HAP-1 (cell line): ENCODE measurements around the gene CAMK1D.

Experiments
- DNase-seq, 2 experiments: peaks; one replicate each; pipeline ENCODE4 v3.0.0-alpha.2; 2016 to 2020; ENCODE audit warnings: low spot score in 2 of 2
- H3K27me3 ChIP-seq: fragments of 250-450 bp; sonication (Bioruptor Pico); 2 replicates; pipeline ENCODE4 v1.5.1; 2020; ENCODE audit warnings: low read depth, mild to moderate bottlenecking, moderate library complexity
- H3K36me3 ChIP-seq: fragments of 250-450 bp; sonication (Bioruptor Pico); replicated peaks from 2 replicates; pipeline ENCODE4 v1.5.1; 2020; ENCODE audit warnings: mild to moderate bottlenecking
- H3K4me1 ChIP-seq: fragments of 250-450 bp; sonication (Bioruptor Pico); 2 replicates; pipeline ENCODE4 v1.5.1; 2020; ENCODE audit warnings: mild to moderate bottlenecking
- H3K4me3 ChIP-seq: fragments of 250-450 bp; sonication (Bioruptor Pico); 2 replicates; pipeline ENCODE4 v1.5.1; 2020; ENCODE audit warnings: mild to moderate bottlenecking, moderate library complexity
- H3K9me3 ChIP-seq: fragments of 250-450 bp; sonication (Bioruptor Pico); 2 replicates; pipeline ENCODE4 v1.5.1; 2020; ENCODE audit warnings: mild to moderate bottlenecking, moderate library complexity
- in situ Hi-C: fragments of 300-500 bp; cut with MboI; formaldehyde crosslinking; loops from 3 replicates; pipeline ENCODE4 v1.14.3; 2020; ENCODE audit warnings: low sequenced_read_pairs, inconsistent platforms, mixed read lengths

CAMK1D gene

DNA sequence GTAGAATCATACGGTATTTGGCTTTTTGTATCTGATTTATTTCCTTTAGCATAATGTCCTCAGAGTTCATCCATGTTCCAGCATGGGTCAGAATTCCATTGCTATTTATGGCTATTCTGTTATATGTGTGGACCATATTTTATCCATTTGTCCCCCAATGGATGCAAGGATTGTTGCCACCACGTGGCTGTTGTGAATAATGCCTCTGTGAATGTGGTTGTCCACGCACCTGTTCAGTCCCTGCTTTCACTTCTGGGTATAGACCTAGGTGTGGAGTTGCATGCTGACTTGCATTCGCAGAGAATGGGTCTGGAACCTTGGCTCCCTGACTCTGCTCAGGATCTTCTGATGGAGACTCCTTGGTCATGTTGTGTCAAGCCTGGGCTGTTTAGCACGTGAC, 199.9 kb downstream of the CAMK1D start:
- in situ Hi-C loops: no loop called here
- no peak for DNase-seq

DNA sequence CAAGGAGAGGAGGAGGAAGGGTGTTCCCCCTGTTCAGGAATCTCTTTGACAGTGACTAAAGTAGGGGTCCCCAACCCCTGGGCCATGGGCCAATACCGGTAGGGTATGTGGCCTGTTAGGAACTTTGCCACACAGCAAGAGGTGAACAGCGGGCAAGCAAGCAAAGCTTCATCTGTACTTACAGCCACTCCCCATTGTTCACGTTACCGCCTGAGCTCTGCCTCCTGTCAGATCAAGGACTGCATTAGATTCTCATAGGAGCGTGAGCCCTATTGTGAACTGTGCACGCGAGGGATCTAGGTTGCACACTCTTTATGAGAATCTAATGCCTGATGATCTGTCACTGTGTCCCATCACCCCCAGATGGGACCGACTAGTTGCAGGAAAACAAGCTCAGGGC, 201.6 kb downstream of the CAMK1D start:
- Histone ChIP-seq H3K27me3 (no peaks in the 10 kb centered on the region), H3K9me3 (no peaks in the 10 kb centered on the region), H3K4me1 (peaks cover 11% of the 10 kb centered on the region), H3K4me3 (no peak overlapping the region), H3K36me3 (no peaks in the 10 kb centered on the region)
- no peak for DNase-seq
- in situ Hi-C loops: no loop called here

More for the DNA sequence above, 199.9 kb downstream of the CAMK1D start:
- peaks cover 11% of the 10 kb centered on the region for H3K4me1 ChIP-seq
- H3K27me3 ChIP-seq: no peaks in the 10 kb centered on the region
- no peak overlapping the region for H3K4me3 ChIP-seq
- no peaks in the 10 kb centered on the region for H3K36me3 ChIP-seq
- no peaks in the 10 kb centered on the region for H3K9me3 ChIP-seq

GRCh38 chr10:12556039-12556438, 206.7 kb downstream of the CAMK1D start:
- no peaks in the 10 kb centered on the region for H3K9me3 ChIP-seq
- H3K4me3 ChIP-seq: no peak overlapping the region
- no peaks in the 10 kb centered on the region for H3K36me3 ChIP-seq
- H3K27me3 ChIP-seq: no peaks in the 10 kb centered on the region
- no peaks in the 10 kb centered on the region for H3K4me1 ChIP-seq
- in situ Hi-C loops: no loop called here
- DNase-seq: no peak

DNA sequence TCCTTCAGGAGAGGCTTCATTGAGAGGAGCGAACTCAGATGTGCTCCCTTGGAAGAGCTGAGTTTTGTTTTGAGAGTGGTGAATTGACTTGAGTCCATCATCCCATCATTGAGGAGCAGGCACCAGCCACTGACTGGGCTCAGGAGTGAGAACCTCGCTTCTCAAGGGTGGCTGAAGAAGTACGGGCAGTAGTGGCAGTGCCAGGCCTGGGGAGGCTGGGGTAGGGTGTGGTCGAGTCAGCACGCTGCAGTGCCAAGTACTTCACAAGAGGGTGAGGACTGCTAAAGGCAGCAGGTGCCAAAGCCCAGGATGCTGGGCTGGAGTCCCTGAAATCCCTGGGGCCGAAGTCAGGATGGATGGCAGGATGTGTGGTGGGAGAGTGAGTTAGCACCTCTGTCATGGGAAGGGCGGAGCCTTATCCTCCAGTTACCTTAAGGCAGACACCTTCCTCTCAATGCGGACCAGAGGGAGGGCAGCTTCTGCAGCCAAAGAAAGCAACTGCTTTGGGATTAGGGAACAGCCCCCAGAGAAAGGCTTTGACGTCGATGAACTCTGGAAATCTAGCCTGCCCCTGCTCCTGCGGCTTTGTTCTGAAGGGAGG, 210.3 kb downstream of the CAMK1D start:
- in situ Hi-C loops: no loop called here
- H3K36me3 ChIP-seq: no peaks in the 10 kb centered on the region
- H3K4me1 ChIP-seq: no peaks in the 10 kb centered on the region

GRCh38 chr10:12561307-12561706, 212.0 kb downstream of the CAMK1D start:
- Histone ChIP-seq H3K27me3 (no peaks in the 10 kb centered on the region), H3K4me1 (no peaks in the 10 kb centered on the region), H3K4me3 (no peak overlapping the region), H3K9me3 (no peaks in the 10 kb centered on the region), H3K36me3 (no peaks in the 10 kb centered on the region)
- DNase-seq: no peak
- in situ Hi-C loops: no loop called here

More for the DNA sequence above, 210.3 kb downstream of the CAMK1D start:
- Histone ChIP-seq H3K9me3 (no peaks in the 10 kb centered on the region), H3K27me3 (no peaks in the 10 kb centered on the region), H3K4me3 (no peak overlapping the region)
- DNase-seq: no peak

GRCh38 chr10:12561720-12562119, 212.4 kb downstream of the CAMK1D start:
- Histone ChIP-seq H3K9me3 (no peaks in the 10 kb centered on the region), H3K4me3 (no peak overlapping the region), H3K27me3 (no peaks in the 10 kb centered on the region), H3K4me1 (no peaks in the 10 kb centered on the region), H3K36me3 (no peaks in the 10 kb centered on the region)
- in situ Hi-C loops: no loop called here
- no peak for DNase-seq

DNA sequence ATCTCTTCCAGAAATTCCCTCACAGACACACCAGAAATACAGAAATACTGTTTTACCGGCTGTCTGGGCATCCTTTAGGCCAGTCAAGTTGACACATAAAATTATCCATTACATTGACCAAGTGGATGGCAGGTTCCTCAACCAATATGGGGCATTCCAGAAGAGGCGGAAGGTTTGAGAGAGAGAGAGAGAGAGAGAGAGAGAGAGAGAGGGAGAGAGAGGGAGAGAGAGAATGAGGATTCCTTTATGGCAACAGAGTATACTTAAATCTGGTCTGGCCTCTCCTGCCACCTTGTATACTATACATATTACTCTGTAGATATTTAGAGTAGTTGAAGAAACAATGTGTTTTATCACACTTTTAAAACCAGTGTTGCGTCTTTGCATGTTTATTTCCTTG, 214.1 kb downstream of the CAMK1D start:
- no peaks in the 10 kb centered on the region for H3K9me3 ChIP-seq
- no peak overlapping the region for H3K4me3 ChIP-seq
- H3K36me3 ChIP-seq: no peaks in the 10 kb centered on the region
- no peak for DNase-seq
- H3K4me1 ChIP-seq: no peaks in the 10 kb centered on the region
- in situ Hi-C loops: no loop called here
- no peaks in the 10 kb centered on the region for H3K27me3 ChIP-seq

DNA sequence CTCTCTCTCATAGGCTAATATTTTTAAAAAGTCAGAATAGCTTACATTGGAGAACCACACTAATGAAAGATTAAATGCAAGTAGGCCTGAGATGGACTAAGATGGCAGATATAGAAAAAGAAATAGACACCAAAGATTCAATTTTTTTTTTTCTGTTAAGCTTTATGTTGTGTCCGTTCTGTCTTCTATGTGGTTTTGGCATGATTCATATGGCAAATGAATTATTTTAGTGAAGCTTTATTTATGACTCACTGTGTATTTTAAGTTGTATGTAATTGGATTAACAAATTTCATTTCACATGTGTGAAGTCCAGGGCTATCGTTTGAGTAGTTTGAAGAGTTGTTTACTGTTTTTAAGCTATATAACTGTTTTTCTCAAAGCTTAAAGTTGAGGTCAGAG, 214.8 kb downstream of the CAMK1D start:
- Histone ChIP-seq H3K4me3 (no peak overlapping the region), H3K27me3 (no peaks in the 10 kb centered on the region), H3K9me3 (no peaks in the 10 kb centered on the region), H3K36me3 (no peaks in the 10 kb centered on the region), H3K4me1 (no peaks in the 10 kb centered on the region)
- in situ Hi-C loops: no loop called here
- DNase-seq: no peak

- in situ Hi-C loops: no loop called here
- H3K36me3 ChIP-seq: no peaks in the 10 kb centered on the region
- no peak for DNase-seq
- H3K9me3 ChIP-seq: no peaks in the 10 kb centered on the region
- H3K4me3 ChIP-seq: no peak overlapping the region
- no peaks in the 10 kb centered on the region for H3K27me3 ChIP-seq
- H3K4me1 ChIP-seq: no peaks in the 10 kb centered on the region
Measured at GRCh38 chr10:12566161-12567115, 217.1 kb downstream of the CAMK1D start.

DNA sequence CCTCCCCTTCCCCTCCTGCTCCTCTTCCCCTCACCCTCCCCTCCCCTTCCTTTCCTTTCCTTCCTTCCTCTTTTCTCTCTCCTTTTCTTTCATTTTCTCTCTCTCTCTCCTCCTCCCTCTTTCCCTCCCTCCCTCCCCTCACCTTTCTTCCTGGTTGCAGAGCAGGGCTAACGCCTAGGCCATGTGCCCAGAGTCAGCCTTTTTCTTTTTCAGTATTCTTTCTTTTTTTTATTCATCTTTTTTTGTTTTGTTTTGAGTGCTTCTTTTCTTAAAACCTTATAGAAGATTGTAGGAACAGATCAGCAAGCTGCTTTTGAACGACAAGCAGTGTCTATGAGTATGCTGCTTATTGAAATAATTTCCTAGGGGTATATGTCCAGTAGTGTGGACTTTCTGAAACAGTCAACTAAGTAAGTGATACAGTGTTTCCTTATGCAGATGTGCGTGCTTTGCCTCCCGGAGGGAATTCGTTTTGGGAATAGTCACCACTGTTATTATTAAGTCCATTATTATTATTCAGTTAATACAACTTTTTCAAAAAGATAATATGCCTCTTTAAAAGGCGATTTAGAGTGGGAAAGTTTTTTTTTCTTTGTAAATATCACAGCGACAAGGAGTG, 219.2 kb downstream of the CAMK1D start:
- in situ Hi-C loops: no loop called here
- no peaks in the 10 kb centered on the region for H3K9me3 ChIP-seq

DNA sequence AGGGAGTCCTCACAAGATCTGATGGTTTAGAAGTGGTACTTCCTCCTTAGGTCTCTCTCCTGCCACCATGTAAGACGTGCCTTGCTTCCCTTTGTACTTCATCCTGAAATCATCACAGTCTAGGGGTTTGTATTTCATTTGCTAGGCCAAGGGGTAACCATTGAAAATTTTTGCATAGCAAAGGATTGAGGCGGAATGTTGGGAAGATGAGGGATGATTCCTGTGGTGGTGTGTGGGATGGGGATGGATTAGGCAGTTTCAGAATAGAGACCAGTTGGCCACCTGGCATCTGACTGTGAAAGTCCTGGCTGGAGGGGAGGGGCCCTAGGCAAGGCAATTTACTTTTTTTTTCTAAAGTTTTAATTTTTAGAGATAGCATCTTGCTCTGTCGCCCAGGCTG, 222.9 kb downstream of the CAMK1D start:
- Histone ChIP-seq H3K36me3 (no peaks in the 10 kb centered on the region), H3K4me3 (no peak overlapping the region), H3K4me1 (no peaks in the 10 kb centered on the region), H3K27me3 (no peaks in the 10 kb centered on the region), H3K9me3 (peaks cover 3% of the 10 kb centered on the region; the same call in 1 of the 2 replicates)
- DNase-seq: no peak
- in situ Hi-C loops: no loop called here

More for the DNA sequence above, 219.2 kb downstream of the CAMK1D start:
- Histone ChIP-seq H3K36me3 (no peaks in the 10 kb centered on the region), H3K27me3 (no peaks in the 10 kb centered on the region), H3K4me3 (no peak overlapping the region), H3K4me1 (no peaks in the 10 kb centered on the region)
- no peak for DNase-seq

DNA sequence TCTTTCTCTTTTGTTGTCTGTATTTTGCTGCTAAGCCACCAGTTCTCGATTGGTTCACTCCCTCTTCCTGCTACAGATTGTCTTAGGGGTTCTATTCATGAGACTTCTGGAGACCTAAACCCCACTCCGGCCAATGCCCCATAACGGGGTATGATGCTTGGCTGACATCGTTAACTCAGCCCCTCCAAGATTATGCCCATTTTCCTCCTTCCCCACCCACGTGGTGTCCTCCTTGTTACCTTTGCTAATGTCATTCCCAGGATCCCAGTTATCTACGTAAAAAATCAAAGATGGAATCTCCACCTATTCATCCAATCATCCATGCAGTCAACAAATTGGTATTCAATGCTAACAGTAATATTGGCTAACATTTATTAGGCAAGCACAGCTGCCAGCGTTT, 228.3 kb downstream of the CAMK1D start:
- Histone ChIP-seq H3K27me3 (no peaks in the 10 kb centered on the region), H3K9me3 (peaks cover 3% of the 10 kb centered on the region; the same call in 1 of the 2 replicates), H3K4me3 (no peak overlapping the region), H3K4me1 (no peaks in the 10 kb centered on the region), H3K36me3 (no peaks in the 10 kb centered on the region)
- DNase-seq: no peak
- in situ Hi-C loops: no loop called here

GRCh38 chr10:12579954-12580858, 230.9 kb downstream of the CAMK1D start:
- Histone ChIP-seq H3K27me3 (no peaks in the 10 kb centered on the region), H3K4me3 (no peak overlapping the region), H3K9me3 (peaks cover 3% of the 10 kb centered on the region; the same call in 1 of the 2 replicates), H3K4me1 (no peaks in the 10 kb centered on the region), H3K36me3 (no peaks in the 10 kb centered on the region)
- no peak for DNase-seq
- in situ Hi-C loops: no loop called here
